ENCODE data around the gene ZNF48. TPM values are rescaled to one million over a fixed set of nuclear protein-coding genes. Genes with fewer than 3 reads are reported as not detected.

ZNF48 gene
- total and polyA plus RNA-seq, 4 donors = 3.4 to 7.4 (median 5.5) TPM

- H3K9me3 ChIP-seq (ENCODE audit: control insufficient read depth, low read length) = no peaks in the 10 kb centered on the region
- 91% methylated on average over 5 of the region's 5 CpGs for WGBS, 2 donors
- intact Hi-C loops (cut with DNase I) = loop anchor here in 1 of 2 donors (10.0 kb wide), 1 partner anchor 282 kb away; the partner anchor contains the start of genes FBRS and PRR14
- H3K4me1 ChIP-seq (ENCODE audit: control insufficient read depth in 1 of 2, insufficient read depth in 2 of 2, low read length in 2 of 2) = no peaks in the 10 kb centered on the region
- no peak for ATAC-seq (ENCODE audit: low FRiP score)
- DNase-seq = no peak
- H3K4me3 ChIP-seq (ENCODE audit: low read length in 2 of 2) = no peak overlapping the region
- H3K27ac ChIP-seq (ENCODE audit: low read depth in 1 of 2, low read length in 2 of 2) = no peak overlapping the region
- H3K27me3 ChIP-seq (ENCODE audit: control insufficient read depth in 1 of 2, insufficient read depth in 2 of 2, low read length in 1 of 2) = no peaks in the 10 kb centered on the region
- H3K36me3 ChIP-seq (ENCODE audit: control insufficient read depth in 1 of 2, insufficient read depth in 2 of 2, low read length in 1 of 2) = no peaks in the 10 kb centered on the region
Measured at GRCh38 chr16:30372725-30373124, 22.5 kb upstream of the ZNF48 start.

GRCh38 chr16:30374538-30374937, 20.7 kb upstream of the ZNF48 start, which contains the start of gene MYL11:
MYL11 (plus strand) TSS chr16:30374802; CDS start chr16:30374858, 56 bp downstream.
- DNase-seq (no peak), ATAC-seq (ENCODE audit: low FRiP score) (no peak)
- Histone ChIP-seq H3K4me1 (ENCODE audit: control insufficient read depth in 1 of 2, insufficient read depth in 2 of 2, low read length in 2 of 2) (no peaks in the 10 kb centered on the region), H3K4me3 (ENCODE audit: low read length in 2 of 2) (no peak within 1 kb of the TSS), H3K9me3 (ENCODE audit: control insufficient read depth, low read length) (no peaks in the 10 kb centered on the region), H3K27me3 (ENCODE audit: control insufficient read depth in 1 of 2, insufficient read depth in 2 of 2, low read length in 1 of 2) (no peaks in the 10 kb centered on the region), H3K27ac (ENCODE audit: low read depth in 1 of 2, low read length in 2 of 2) (no peak within 1 kb of the TSS), H3K36me3 (ENCODE audit: control insufficient read depth in 1 of 2, insufficient read depth in 2 of 2, low read length in 1 of 2) (no peaks in the 10 kb centered on the region)
- intact Hi-C loops (cut with DNase I) = loop anchor here in 1 of 2 donors (10.0 kb wide), 1 partner anchor 280 kb away; the partner anchor contains the start of genes FBRS and PRR14
- WGBS, 2 donors = 78 to 79% methylated on average over 6 of the region's 6 CpGs

- H3K27me3 ChIP-seq (ENCODE audit: control insufficient read depth in 1 of 2, insufficient read depth in 2 of 2, low read length in 1 of 2) = no peaks in the 10 kb centered on the region
- no peaks in the 10 kb centered on the region for H3K36me3 ChIP-seq (ENCODE audit: control insufficient read depth in 1 of 2, insufficient read depth in 2 of 2, low read length in 1 of 2)
- WGBS, 2 donors = 91 to 93% methylated on average over 8 of the region's 8 CpGs
- no peaks in the 10 kb centered on the region for H3K9me3 ChIP-seq (ENCODE audit: control insufficient read depth, low read length)
- no peak overlapping the region for H3K4me3 ChIP-seq (ENCODE audit: low read length in 2 of 2)
- ATAC-seq (ENCODE audit: low FRiP score) (no peak), DNase-seq (no peak)
- H3K27ac ChIP-seq (ENCODE audit: low read depth in 1 of 2, low read length in 2 of 2) = no peak overlapping the region
- no peaks in the 10 kb centered on the region for H3K4me1 ChIP-seq (ENCODE audit: control insufficient read depth in 1 of 2, insufficient read depth in 2 of 2, low read length in 2 of 2)
- intact Hi-C loops (cut with DNase I) = loop anchor here in 1 of 2 donors (5.0 to 10.0 kb wide), 2 partner anchors 279 to 569 kb away; partner anchors contain the start of genes FBRS, MAZ and PRR14
Measured at GRCh38 chr16:30375864-30376263, 19.4 kb upstream of the ZNF48 start.

DNA sequence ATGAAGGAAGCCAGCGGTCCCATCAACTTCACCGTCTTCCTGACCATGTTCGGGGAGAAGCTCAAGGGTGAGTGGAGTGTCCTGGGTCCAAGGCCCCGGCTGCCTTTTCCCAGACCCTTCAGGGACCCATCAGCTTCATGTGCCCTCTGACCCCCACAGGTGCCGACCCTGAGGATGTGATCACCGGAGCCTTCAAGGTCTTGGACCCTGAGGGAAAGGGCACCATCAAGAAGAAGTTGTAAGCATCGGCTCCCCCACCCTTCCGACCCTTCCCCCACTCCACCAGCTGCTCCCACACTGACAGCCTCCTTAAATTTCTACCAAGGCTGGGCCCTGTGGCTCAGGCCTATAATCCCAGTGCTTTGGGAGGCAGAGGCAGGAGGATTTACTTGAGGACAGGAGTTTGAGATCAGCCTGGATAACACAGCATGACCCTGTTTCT, 18.7 kb upstream of the ZNF48 start:
- Histone ChIP-seq H3K9me3 (ENCODE audit: control insufficient read depth, low read length) (no peaks in the 10 kb centered on the region), H3K36me3 (ENCODE audit: control insufficient read depth in 1 of 2, insufficient read depth in 2 of 2, low read length in 1 of 2) (no peaks in the 10 kb centered on the region), H3K27ac (ENCODE audit: low read depth in 1 of 2, low read length in 2 of 2) (no peak overlapping the region), H3K4me1 (ENCODE audit: control insufficient read depth in 1 of 2, insufficient read depth in 2 of 2, low read length in 2 of 2) (no peaks in the 10 kb centered on the region), H3K4me3 (ENCODE audit: low read length in 2 of 2) (no peak overlapping the region), H3K27me3 (ENCODE audit: control insufficient read depth in 1 of 2, insufficient read depth in 2 of 2, low read length in 1 of 2) (no peaks in the 10 kb centered on the region)
- intact Hi-C loops (cut with DNase I) = loop anchor here in 1 of 2 donors (5.0 to 10.0 kb wide), 2 partner anchors 278 to 569 kb away; partner anchors contain the start of genes FBRS, MAZ and PRR14
- DNase-seq = no peak
- WGBS, 2 donors = 92% methylated on average over 8 of the region's 8 CpGs
- no peak for ATAC-seq (ENCODE audit: low FRiP score)

- WGBS, 2 donors = 35 to 38% methylated on average over 29 of the region's 29 CpGs
Measured at GRCh38 chr16:30377050-30377811, 18.0 kb upstream of the ZNF48 start.

DNA sequence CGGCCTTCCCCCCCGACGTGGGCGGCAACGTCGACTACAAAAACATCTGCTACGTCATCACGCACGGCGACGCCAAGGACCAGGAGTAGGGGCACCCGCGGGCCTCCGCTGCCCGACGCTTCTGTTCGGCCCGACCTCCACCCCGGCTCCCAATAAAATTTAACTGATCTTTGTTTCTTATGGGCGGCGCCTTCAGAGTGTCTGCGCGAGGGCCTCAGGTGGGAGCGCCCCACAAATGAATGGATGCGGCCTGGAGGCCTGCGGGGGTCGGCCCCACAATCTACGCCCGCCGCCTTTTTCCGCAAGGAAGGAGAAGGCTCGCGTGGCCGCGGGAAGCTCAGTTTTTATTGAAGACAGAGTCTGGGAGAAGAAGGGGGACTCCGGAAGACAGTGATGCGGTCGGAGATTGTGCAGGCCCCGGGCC, 17.4 kb upstream of the ZNF48 start:
- Histone ChIP-seq H3K4me1 (ENCODE audit: control insufficient read depth in 1 of 2, insufficient read depth in 2 of 2, low read length in 2 of 2) (no peaks in the 10 kb centered on the region), H3K27ac (ENCODE audit: low read depth in 1 of 2, low read length in 2 of 2) (peak overlapping the region; percentile 95 to 98), H3K4me3 (ENCODE audit: low read length in 2 of 2) (peak overlapping the region; percentile 26 to 82), H3K36me3 (ENCODE audit: control insufficient read depth in 1 of 2, insufficient read depth in 2 of 2, low read length in 1 of 2) (no peaks in the 10 kb centered on the region), H3K27me3 (ENCODE audit: control insufficient read depth in 1 of 2, insufficient read depth in 2 of 2, low read length in 1 of 2) (no peaks in the 10 kb centered on the region), H3K9me3 (ENCODE audit: control insufficient read depth, low read length) (no peaks in the 10 kb centered on the region)
- ATAC-seq (ENCODE audit: low FRiP score) = peak; percentile 91
- 0 to 1% methylated on average over 36 to 39 of the region's 39 CpGs for WGBS, 2 donors
- peak; percentile 97 to 99 for DNase-seq
- intact Hi-C loops (cut with DNase I) = loop anchor here in 1 of 2 donors (5.0 to 10.0 kb wide), 2 partner anchors 277 to 571 kb away; partner anchors contain the start of genes FBRS, MAZ and PRR14

More at GRCh38 chr16:30377050-30377811, 18.0 kb upstream of the ZNF48 start:
- H3K27me3 ChIP-seq (ENCODE audit: control insufficient read depth in 1 of 2, insufficient read depth in 2 of 2, low read length in 1 of 2) = no peaks in the 10 kb centered on the region
- intact Hi-C loops (cut with DNase I) = loop anchor here in 1 of 2 donors (5.0 to 10.0 kb wide), 2 partner anchors 278 to 570 kb away; partner anchors contain the start of genes FBRS, MAZ and PRR14
- H3K36me3 ChIP-seq (ENCODE audit: control insufficient read depth in 1 of 2, insufficient read depth in 2 of 2, low read length in 1 of 2) = no peaks in the 10 kb centered on the region
- H3K4me3 ChIP-seq (ENCODE audit: low read length in 2 of 2) = peak overlapping the region in 1 of 2 donors; percentile 8
- DNase-seq (no peak), ATAC-seq (ENCODE audit: low FRiP score) (no peak)
- no peaks in the 10 kb centered on the region for H3K9me3 ChIP-seq (ENCODE audit: control insufficient read depth, low read length)
- H3K27ac ChIP-seq (ENCODE audit: low read depth in 1 of 2, low read length in 2 of 2) = peak overlapping the region; percentile 95 to 98
- H3K4me1 ChIP-seq (ENCODE audit: control insufficient read depth in 1 of 2, insufficient read depth in 2 of 2, low read length in 2 of 2) = no peaks in the 10 kb centered on the region

GRCh38 chr16:30378236-30379157, 16.7 kb upstream of the ZNF48 start:
- WGBS, 2 donors = 1% methylated on average over 56 to 67 of the region's 67 CpGs
- intact Hi-C loops (cut with DNase I) = loop anchor here in 1 of 2 donors (5.0 to 10.0 kb wide), 2 partner anchors 276 to 571 kb away; partner anchors contain the start of genes FBRS, MAZ and PRR14
- Histone ChIP-seq H3K4me1 (ENCODE audit: control insufficient read depth in 1 of 2, insufficient read depth in 2 of 2, low read length in 2 of 2) (no peaks in the 10 kb centered on the region), H3K27ac (ENCODE audit: low read depth in 1 of 2, low read length in 2 of 2) (peak overlapping the region; percentile 10 to 39), H3K9me3 (ENCODE audit: control insufficient read depth, low read length) (no peaks in the 10 kb centered on the region), H3K27me3 (ENCODE audit: control insufficient read depth in 1 of 2, insufficient read depth in 2 of 2, low read length in 1 of 2) (no peaks in the 10 kb centered on the region), H3K4me3 (ENCODE audit: low read length in 2 of 2) (peak overlapping the region; percentile 35 to 82), H3K36me3 (ENCODE audit: control insufficient read depth in 1 of 2, insufficient read depth in 2 of 2, low read length in 1 of 2) (no peaks in the 10 kb centered on the region)
- peak; percentile 99 for ATAC-seq (ENCODE audit: low FRiP score)
- DNase-seq = peak; percentile 99 to 100

All from aorta (tissue), 5 donors.